Neutrophil (primary cell): Measurements from ENCODE around the gene HPSE2.

Experiments
- H3K27ac ChIP-seq: fragments of 200-600 bp; sonication (generic); 2 replicates; pipeline ENCODE4 v1.5.1; 2016; ENCODE audit warnings: mild to moderate bottlenecking, moderate library complexity
- H3K27me3 ChIP-seq: fragments of 200-600 bp; sonication (generic); 2 replicates; pipeline ENCODE4 v1.6.0; 2016; ENCODE audit warnings: mild to moderate bottlenecking
- H3K36me3 ChIP-seq: fragments of 200-600 bp; sonication (generic); 2 replicates; pipeline ENCODE4 v1.5.1; 2017
- H3K4me1 ChIP-seq, 2 experiments: fragments of 200-600 bp in 1 of 2; sonication (generic) in 1 of 2; 1 replicate in 1 of 2; 2 replicates in 1 of 2; pipeline versions ENCODE4 v1.5.1 to v1.6.1; 2013 to 2016; ENCODE audit warnings: low read depth in 1 of 2, low read length in 1 of 2, mild to moderate bottlenecking in 1 of 2, moderate library complexity in 1 of 2; ENCODE audit not compliant: control insufficient read depth in 1 of 2, insufficient read depth in 1 of 2
- H3K4me3 ChIP-seq, 2 experiments: fragments of 200-600 bp in 1 of 2; sonication (generic) in 1 of 2; 1 replicate in 1 of 2; 2 replicates in 1 of 2; pipeline ENCODE4 v1.5.1; 2013 to 2016; ENCODE audit warnings: low read depth in 1 of 2, low read length in 1 of 2, mild to moderate bottlenecking in 1 of 2, moderate library complexity in 1 of 2
- H3K9me3 ChIP-seq: fragments of 200-600 bp; sonication (generic); 2 replicates; pipeline ENCODE4 v1.5.1; 2016
- TF ChIP-seq, protein P1 (sequence below): fragments of 200-600 bp; sonication (generic); IDR thresholded peaks from 2 replicates; pipeline ENCODE4 v1.5.1; 2016; ENCODE audit warnings: antibody characterized with exemption

The HPSE2 gene

DNA sequence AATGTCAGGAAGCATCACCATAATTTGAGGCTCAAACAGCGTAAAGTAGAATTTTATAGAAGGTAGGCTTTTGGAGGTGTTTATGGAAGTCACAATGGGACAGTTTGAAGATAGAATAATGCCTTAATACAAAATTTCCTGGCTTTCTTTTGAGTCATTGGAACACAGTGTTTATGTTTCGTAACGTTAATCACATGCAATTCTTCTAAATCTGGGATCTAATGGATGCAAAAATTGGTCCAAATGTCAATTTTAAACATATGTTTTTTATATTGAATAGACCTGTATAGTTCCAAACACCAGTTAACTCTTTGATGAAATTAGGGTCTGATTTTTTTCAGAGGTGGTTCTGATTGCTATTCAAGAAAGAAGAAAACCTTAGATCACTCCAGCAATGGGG lies 702.4 kb downstream of the HPSE2 start:
- Histone ChIP-seq H3K9me3 (no peaks in the 10 kb centered on the region), H3K4me1 (no peaks in the 10 kb centered on the region), H3K27ac (no peak overlapping the region), H3K36me3 (no peaks in the 10 kb centered on the region), H3K4me3 (no peak overlapping the region), H3K27me3 (peaks cover 4% of the 10 kb centered on the region)
- TF ChIP-seq, protein P1, sequence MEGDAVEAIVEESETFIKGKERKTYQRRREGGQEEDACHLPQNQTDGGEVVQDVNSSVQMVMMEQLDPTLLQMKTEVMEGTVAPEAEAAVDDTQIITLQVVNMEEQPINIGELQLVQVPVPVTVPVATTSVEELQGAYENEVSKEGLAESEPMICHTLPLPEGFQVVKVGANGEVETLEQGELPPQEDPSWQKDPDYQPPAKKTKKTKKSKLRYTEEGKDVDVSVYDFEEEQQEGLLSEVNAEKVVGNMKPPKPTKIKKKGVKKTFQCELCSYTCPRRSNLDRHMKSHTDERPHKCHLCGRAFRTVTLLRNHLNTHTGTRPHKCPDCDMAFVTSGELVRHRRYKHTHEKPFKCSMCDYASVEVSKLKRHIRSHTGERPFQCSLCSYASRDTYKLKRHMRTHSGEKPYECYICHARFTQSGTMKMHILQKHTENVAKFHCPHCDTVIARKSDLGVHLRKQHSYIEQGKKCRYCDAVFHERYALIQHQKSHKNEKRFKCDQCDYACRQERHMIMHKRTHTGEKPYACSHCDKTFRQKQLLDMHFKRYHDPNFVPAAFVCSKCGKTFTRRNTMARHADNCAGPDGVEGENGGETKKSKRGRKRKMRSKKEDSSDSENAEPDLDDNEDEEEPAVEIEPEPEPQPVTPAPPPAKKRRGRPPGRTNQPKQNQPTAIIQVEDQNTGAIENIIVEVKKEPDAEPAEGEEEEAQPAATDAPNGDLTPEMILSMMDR: no peak

DNA sequence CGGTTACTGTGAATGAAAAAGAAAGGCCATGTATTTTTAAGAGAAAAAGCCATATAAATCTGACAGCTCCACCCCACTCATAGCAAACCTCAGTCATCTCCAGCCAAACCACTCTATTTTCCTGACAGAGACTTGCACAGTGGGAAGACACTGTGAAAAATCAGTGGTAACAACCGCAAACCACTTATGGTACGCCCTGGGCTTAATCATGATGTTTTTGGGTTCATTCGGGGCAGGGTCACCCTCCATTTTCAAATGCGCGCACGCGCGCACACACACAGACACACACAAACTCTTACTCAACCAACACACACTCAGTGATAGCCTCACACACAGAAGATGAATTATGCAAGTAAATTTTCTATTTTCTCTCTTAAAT lies 706.9 kb downstream of the HPSE2 start:
- H3K4me3 ChIP-seq: no peak overlapping the region
- H3K9me3 ChIP-seq: no peaks in the 10 kb centered on the region
- TF ChIP-seq, protein P1: no peak
- H3K36me3 ChIP-seq: no peaks in the 10 kb centered on the region
- no peak overlapping the region for H3K27ac ChIP-seq
- peaks cover 4% of the 10 kb centered on the region for H3K27me3 ChIP-seq
- H3K4me1 ChIP-seq: no peaks in the 10 kb centered on the region

DNA sequence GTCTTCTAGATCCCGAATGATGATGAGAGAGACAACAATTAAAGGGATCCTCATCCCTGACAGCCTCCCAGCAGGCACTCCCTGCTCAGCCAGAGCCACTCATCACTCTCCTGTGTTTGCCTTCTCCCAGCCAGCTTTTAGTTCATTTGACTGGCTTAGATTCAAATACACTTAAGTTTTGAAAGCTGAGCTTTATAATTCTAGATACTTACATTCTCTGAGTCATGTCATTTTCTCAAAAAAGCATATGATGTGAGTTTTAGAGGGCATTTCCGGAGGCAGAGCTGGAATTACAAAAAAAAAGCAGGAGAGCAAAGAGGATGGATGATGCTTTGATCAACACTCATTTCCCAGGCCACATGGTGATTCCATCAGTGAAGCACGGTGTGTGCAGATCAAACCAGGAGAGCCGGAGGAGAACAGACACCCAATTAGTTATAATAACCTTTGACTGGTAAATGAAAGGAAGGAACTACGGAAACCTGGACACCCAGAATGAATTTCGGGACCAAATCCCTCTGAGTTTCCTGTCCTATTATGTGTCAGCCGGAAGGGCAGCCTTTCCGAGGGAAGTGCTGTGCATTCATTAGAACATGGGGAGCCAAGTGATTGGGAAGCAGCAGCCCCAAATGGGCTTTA lies 707.4 kb downstream of the HPSE2 start:
- Histone ChIP-seq H3K36me3 (no peaks in the 10 kb centered on the region), H3K27ac (no peak overlapping the region)
- TF ChIP-seq, protein P1: no peak

DNA sequence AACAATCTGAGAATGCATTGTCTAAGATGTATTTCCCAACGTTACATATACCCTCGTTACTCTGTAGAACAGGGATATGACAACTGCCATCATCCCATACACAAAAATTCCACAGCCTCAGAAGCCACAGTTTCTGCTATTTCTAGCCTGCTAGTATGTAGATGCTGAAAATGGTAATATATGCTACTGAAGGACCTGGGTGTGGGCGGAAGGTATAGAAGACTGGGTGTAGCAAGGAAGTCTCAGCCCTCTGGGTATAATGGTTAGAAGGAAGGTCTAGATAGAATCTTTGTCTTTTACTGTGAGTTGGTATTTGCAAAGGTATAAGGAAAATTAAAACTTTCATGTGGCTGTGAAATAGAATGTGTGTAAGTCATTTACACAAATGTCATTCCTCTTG lies 709.7 kb downstream of the HPSE2 start:
- Histone ChIP-seq H3K27me3 (no peaks in the 10 kb centered on the region), H3K27ac (no peak overlapping the region), H3K4me1 (no peaks in the 10 kb centered on the region), H3K36me3 (no peaks in the 10 kb centered on the region), H3K4me3 (no peak overlapping the region), H3K9me3 (no peaks in the 10 kb centered on the region)
- TF ChIP-seq, protein P1: no peak

More for the DNA sequence above, 707.4 kb downstream of the HPSE2 start:
- H3K9me3 ChIP-seq: no peaks in the 10 kb centered on the region
- no peak overlapping the region for H3K4me3 ChIP-seq
- peaks cover 4% of the 10 kb centered on the region for H3K27me3 ChIP-seq
- no peaks in the 10 kb centered on the region for H3K4me1 ChIP-seq

DNA sequence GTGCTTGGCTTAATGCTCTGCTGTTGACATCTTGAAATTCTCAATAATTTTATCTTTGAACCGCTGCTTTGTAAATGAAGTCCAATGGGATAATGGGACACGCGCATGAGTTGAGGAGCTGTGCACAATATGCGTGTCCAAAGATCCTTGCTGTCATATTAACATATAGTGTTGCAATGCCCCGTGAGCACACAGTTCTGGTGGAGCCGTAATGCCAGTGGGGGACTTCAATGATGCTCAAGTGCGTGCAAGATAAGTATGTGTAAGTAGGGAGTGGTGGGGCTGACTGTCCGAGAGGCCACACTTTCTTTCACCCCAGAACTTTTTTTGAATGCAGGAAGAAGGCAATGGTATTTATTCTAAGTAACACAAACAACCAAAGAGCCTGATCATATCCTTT lies 711.5 kb downstream of the HPSE2 start:
- Histone ChIP-seq H3K27ac (no peak overlapping the region), H3K4me3 (no peak overlapping the region), H3K36me3 (no peaks in the 10 kb centered on the region), H3K9me3 (no peaks in the 10 kb centered on the region), H3K27me3 (no peaks in the 10 kb centered on the region), H3K4me1 (no peaks in the 10 kb centered on the region)
- TF ChIP-seq, protein P1: no peak

DNA sequence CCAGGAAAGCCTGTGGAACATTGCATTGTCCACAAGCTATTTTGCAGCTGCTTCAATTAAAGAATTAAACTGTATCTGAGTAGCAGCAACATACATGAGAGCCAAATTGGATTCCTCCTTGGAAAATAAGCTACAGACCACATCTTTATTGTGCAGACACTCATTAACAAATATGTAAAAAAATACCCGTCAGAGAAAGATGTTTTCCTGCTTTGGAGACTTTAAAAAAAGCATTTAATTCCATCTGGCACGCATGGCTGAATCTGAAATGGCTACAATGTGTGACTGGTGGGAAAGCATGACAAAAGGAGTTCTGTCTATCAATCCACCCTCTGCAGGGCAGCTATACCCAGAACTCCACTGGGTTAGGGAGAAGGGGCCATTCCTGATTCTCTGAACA lies 715.8 kb downstream of the HPSE2 start:
- TF ChIP-seq, protein P1: no peak
- no peaks in the 10 kb centered on the region for H3K4me1 ChIP-seq
- H3K27me3 ChIP-seq: no peaks in the 10 kb centered on the region
- H3K36me3 ChIP-seq: no peaks in the 10 kb centered on the region
- no peak overlapping the region for H3K27ac ChIP-seq
- H3K9me3 ChIP-seq: no peaks in the 10 kb centered on the region
- no peak overlapping the region for H3K4me3 ChIP-seq
